Fibroblast of gingiva (primary cell): ENCODE data around the gene NR2F1.
A peak's percentile ranks its signal among the peaks of the same experiment; 100 is the strongest.

Experiments used
- DNase-seq: peaks from one replicate; pipeline ENCODE4 v3.0.0-alpha.2; 2011; ENCODE audit warnings: low read depth

Gene NR2F1

GRCh38 chr5:93577854-93578812 lies 4.9 kb upstream of the NR2F1 start:
- no peak for DNase-seq

DNA sequence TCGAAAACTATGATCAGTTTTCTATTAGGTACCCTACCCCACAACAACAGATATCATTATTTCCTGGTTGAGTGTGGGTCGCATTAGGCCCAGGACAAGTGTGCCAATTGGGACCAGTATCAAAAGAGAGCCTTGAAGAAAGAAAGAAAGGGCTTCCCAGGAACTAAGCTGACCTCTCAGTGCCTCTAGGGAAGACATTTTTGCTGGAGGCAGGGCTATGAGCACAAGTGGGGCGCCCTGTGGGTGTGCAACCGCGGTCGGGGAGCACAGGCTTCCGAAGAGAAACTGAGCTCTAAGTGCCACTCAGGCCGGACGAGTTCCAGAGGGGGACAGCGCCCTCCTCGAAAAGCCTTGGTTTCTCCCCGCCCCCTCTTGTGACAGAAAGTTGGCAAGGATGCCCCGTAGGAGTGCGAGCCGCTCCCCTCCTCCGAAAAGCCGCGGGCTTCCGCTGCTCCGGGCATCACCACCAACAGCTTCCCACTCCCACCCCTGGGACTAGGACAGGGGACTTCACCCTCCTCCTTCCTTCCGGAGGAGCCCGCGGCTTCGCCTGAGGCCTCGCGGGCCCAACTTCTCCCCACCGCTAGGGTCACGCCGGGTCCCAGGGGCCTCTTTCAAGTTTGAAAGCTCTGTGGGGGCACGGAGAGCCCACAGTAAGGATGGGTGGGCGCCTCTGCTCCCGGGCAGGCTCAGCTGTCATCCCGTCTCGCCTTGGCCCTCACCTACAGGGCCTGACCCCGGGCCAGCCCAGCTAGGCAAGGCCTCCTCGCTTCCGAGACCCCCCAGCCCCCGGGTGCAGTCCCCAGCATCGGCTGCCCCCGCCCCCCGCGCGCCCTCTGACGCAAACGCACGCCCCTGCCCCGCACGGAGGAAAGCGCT lies 4.0 kb upstream of the NR2F1 start:
- DNase-seq, result peak; percentile 79

GRCh38 chr5:93579692-93580062 lies 3.3 kb upstream of the NR2F1 start:
- peak; percentile 28 for DNase-seq

DNA sequence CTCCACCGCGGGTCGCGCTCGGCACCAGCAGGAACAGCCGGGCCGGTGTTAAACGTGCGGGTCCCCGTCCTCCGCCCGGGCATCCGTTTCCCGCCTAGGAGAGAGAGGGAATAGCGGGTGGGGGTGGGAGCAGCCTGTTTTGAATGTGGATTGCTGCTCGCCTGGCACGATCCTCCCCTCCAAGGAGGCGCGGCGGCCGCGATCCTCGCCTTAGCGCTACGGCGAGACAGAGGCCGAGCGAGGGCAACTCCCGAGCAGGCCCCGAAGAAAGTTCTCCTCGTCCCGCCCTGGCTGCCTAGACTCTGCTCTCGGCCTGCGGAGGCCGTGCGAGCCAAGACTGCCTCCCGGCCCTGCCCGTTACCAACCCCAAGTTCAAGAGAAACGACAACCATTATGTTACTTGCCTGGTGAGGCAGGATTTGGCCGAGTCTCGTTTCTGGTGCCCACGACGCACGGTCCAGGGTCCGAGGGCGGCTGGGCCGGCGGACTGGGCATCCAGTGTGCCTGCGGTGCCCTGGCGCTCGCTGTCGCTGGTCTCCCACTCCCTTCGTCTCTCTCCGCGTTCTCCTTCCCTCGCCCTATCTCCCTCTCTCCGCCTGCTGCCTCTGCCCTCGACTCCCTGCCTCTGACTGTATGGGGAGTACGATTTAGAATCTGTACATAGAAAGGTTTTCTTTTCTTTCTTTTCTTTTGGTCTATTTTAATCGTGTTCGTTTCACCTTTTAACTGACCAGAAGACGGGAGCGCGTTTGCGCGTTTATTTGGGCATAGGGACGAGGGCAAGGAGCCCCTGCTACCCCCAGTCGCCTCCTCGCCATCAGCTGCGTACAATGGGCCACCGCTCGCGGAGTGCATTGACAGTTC lies 2.7 kb upstream of the NR2F1 start:
- peak; percentile 48 for DNase-seq

DNA sequence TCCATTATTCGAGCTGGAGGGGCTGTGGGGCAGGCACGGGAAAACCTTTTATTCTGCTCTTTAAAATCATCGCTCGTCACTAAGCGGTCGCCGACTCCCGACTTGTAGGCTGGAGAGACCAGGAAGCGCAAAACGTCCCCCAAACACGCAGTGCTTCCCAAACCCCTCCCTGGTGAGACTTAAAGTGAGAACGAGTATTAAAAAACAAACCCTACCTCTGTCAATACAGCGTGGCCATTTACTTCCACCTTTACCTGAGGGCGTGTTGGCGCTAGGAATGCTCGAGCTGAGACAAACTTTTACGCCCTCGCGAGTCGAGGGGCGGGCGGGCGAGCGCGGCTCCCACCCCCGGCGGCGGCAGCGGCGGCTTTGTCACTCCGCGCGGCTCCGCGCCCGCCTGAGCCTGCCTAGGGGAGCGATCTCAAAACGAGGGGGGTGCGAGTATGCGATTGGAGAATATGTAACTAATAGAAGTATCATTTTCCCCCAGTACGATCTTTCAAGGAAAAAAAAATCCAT lies 2.0 kb upstream of the NR2F1 start, which contains the start of gene NR2F1-AS1:
Gene NR2F1-AS1, minus strand, starts transcription at position 293 of the 519 bp plus-strand sequence.
- peak; percentile 55 for DNase-seq

DNA sequence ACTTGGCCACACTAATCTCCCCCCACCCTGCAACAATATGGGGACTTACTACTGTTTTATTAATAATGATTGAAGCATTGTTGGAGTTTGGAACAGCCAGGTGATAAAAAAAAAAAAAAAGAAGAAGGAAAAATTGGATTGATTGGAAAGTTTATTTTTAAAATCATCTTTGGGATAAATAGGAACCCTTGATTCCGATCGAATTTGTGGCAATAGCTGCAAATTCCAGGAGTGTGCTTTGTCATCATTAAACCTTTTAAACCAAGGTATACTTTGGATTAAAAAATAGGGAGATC lies 907 bp upstream of the NR2F1 start:
- no peak for DNase-seq

DNA sequence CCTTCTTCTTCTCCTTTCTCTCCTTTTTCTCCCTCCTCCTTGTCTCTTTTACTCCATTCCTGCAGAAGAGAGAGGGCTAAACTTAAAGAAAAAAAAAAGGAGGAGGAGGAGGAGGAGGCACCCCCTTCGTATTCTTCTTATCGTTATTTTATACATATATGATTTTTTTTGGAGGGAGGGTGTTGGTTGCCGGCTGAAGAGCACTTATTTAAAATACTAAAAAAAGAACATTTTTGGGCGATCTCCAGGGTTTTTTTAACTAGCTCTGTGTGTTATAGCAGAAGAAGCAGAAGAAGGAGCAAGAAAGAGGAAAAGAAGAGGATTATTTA lies 381 bp downstream of the NR2F1 start:
- no peak for DNase-seq

DNA sequence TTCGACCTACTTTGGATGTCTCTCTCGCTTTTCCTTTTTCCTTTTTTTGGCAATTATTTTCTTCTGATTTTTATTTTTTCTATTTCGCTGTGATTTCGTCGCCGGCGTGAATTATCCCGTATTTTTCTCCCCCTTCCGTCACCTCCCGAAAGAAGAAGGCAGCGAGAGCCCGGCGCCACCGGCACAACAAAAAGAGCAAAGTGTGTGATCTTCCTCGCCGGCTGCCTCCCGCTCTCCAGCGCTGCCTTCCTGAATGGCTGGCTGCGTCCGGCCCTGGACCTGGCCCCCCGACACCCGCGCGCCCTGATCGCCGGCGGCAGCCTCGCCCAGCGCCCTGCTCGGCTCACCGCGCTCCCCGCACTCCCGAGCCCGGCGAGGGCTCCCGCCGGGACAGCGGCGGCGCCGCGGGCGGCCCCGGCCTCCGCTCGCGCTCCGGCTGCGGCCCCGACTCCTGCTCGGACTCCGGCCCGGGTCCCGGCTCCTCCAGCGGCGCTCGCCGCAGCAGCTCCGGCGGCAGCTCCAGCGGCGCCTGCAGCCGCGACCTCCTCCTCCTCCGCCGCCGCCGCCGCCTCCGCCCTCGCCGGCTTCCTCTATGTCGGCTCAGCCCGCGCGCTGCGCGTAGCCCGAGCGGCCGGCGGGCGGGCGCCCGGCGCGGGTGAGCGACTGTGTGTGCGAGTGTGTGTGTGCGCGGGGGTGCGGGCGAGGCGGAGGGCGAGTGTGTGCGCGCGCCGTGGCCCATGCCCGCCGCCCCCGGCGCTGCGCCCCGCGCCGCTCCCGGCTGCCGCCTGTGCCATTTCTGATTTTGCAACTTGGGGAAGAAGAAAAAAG lies 960 bp downstream of the NR2F1 start:
- peak; percentile 80 for DNase-seq

DNA sequence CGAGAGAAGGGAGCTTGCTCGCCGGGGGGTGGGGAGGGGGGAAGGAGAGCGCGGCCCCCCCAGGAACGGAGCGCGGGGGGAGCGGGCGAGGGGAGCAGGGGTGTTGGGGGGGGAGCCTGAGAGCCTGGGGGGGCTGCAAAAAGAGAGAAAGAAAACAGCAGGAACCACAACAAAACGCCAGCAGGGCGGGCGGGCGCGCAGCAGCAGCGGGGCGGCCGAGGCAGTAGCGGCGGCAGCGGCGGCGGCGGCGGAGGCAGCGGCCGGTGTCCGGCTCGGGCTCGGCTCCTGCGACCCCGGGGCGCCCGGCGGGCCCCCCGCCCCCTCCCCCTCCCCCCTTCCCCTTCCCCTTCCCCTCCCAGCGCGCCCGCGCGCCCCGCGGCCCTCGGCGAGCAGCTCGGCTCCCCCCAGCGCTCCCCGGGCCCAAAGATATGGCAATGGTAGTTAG lies 1.6 kb downstream of the NR2F1 start:
- no peak for DNase-seq

- peak; percentile 40 for DNase-seq
These were observed 2.2 kb downstream of the NR2F1 start for GRCh38 chr5:93585041-93585766.

DNA sequence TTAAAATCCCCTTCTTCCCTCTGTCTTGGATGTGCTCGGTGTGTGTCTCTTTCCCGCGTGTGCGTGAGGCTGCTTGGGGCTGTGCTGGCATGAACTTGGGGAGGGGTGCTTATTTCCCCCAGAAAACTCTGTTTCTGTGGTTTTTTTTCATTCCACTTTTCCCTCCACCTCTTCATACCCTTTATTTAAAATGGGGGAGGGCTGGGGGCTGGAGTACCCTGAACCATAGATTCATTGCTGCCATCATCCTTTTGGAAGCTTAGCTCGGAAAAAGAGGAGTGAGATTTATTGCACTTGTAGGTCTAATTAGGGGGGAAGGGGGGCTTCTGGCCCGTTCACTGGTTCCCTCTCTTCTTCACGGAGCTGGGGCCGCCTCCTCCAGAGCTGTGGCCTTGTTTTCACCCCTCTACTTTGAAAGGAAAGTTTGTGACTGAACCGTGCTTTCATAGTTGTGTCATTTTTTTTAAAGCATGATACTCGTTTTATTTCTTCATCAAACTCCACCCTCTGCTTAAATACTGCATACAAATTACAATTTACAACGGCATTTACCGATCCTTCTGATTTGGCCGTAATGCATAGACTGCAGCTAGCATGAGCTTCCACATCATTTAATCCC lies 2.9 kb downstream of the NR2F1 start:
- no peak for DNase-seq

DNA sequence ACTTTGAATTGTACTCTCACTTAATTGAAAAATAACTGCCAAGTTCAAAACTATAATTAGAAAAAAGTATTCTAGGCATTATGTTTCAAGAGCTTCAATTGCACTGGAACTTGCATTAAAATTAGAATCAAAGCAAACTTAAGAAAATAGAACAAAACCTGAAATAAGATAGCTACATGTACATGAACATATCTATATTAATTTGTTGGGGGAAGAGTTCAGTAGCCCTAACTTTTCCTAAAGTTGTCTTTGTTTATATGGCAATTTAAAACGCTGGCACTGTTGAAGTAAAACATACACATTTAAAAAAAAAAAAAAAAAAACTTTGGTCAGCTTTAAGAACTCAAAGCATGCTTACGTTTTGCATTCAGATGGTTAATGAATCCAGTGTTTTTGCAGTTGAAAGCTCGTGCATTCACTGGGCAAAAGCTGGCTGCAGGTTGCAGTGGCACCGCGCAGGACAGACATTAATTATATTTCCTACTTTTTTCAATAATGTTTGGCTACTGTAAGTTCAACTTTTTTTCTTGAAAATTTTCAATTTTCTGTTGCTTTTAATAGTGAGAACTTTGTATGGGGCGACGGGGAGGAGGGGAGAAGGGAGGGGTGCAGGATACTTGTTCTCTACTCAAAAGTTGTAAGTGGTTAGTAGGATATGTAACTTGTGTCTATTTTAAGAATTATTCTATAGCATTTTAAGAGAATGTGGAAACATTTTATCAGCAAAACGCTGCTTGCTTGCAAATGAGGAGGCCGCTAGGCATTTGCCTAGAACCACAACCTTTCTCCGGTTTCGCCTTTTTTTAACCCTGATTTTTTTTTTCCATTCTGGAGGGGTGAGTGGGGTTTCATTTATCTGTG lies 3.9 kb downstream of the NR2F1 start:
- no peak for DNase-seq

DNA sequence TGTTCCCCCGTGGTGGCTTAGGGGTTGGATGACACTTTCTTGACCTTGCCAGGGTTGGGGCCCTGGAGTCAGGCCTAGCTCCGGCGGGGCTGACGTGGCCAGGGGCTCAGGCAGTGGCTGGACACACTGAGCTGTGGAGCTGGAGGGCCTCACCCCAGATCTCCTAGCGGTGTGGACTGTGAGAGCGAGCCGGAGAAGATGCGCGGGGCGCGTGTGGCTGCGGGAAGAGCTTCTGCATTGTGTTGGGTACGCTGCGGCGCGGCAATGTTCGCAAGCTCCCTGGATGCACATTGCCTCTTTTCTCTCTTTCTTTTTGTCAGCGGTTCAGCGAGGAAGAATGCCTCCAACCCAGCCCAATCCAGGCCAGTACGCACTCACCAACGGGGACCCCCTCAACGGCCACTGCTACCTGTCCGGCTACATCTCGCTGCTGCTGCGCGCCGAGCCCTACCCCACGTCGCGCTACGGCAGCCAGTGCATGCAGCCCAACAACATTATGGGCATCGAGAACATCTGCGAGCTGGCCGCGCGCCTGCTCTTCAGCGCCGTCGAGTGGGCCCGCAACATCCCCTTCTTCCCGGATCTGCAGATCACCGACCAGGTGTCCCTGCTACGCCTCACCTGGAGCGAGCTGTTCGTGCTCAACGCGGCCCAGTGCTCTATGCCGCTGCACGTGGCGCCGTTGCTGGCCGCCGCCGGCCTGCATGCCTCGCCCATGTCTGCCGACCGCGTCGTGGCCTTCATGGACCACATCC lies 4.8 kb downstream of the NR2F1 start:
- peak; percentile 33 for DNase-seq

DNA sequence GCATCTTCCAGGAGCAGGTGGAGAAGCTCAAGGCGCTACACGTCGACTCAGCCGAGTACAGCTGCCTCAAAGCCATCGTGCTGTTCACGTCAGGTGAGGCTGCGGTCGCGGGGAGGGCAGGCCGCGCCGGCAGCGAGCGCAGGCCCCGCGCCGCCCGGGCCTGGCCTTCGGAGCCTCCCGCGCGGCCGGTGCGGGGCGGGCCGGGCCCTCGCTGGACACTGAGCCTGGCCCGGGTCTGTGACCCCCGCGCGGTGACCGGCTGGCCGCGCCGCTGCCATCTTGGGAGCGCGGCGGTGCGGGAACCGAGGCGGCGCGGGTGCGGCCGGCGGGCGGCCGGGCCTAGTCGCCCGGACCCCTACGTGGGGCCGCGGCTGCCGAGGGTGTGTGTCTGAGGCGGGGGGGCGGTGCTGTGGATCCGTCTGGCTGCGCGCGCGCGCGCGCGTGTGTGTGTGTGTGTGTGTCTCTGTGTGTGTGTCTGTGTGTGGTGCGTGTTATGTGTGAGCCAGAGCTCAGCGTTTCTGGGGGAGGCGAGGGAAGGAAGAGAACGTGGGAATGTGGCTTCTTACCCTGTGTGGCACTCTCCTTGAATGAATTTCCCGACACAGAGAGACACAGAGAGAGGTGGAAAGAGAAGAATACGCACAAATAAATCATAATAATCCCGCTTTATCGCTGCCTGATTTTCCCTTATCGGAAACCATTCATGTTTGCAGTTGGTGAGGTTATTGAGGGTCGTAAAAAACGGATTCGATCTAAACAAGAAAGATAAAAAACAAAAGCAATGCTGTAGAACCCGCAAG lies 5.5 kb downstream of the NR2F1 start:
- DNase-seq, result no peak

DNA sequence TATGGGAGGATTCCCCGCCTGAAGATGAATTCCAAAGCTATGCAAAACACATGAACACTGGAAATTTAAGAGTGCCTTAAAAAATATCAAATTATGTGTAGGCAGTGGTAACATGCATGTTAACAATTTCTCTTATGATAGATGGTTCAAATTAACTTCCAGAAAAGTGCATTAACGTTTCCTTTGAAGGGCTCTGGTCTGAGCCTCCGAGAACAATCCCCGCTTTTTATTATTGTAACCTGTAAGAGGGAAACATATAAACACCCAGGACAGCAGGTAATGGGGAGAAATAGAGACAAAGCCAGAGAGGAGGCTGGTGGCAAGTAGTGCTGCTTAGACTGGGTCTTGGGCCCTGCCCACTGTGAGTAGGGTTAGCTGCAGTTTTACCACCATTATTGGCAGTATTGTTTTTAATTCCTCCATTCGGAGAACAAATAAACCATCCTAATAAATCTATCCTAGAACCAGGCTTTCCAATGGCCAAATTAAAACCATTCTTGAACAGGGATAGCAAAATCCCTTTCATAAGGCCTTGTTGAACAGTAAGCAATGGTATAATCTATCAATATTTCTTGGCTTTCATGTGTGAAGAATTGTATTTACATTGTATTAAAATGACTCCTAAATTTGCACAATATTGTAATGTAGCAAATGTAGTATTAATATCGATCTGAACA lies 6.3 kb downstream of the NR2F1 start:
- DNase-seq, result no peak

GRCh38 chr5:93589829-93590215 lies 6.8 kb downstream of the NR2F1 start:
- no peak for DNase-seq

DNA sequence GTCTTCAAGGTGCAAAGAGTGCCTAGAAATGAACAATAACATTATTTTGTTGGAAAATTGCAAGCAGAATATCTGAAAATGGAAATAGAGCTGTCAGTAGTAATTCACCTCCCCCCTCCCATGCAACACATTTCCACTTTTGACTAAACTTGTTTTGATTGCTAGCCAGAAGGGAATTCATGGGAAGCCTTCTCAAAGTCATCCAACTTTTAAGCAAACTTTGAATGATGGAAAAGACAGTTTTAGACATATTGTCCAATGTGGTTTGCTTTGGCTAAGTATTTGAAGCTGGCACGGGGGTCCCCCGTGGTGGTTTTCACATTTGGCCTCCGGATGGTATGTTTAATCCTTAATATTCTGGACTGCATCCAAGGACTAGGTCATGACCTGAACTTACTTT lies 7.5 kb downstream of the NR2F1 start:
- DNase-seq, result no peak
